HG03558 (cell line): ENCODE measurements around the gene SLC6A7.
"Not testable (repeated sequence)": the region's sequence is repeated elsewhere in the genome, so short reads cannot be mapped to it uniquely, and the experiment has no call there.

Experiments used
- ATAC-seq: cut with Tn5 transposase; IDR thresholded peaks from one replicate; pipeline ENCODE4 v1.9.1; 2021; ENCODE audit warnings: moderate number of reproducible peaks; ENCODE audit not compliant: unreplicated experiment; ENCODE audit errors: extremely low read depth

SLC6A7 gene

DNA sequence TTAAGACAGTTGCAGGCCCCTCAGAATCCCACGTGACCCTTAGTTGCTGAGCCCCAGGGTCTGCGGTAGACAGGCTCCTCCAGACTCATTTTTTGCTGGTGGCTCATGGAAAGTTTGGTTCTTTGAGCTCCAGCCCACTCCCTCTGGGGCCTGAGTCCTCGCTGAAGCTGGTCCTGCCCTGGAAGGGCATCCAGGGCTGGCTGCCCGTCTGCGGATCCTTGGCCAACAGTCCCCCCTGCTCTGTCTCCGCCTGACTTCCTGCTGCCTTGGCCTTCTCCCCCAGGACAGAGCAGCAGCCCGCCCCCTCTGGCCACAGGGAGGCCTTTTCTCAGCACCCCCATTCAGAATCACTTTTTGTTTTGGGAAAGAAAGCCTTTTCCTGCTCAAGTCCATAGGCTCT, 24.4 kb downstream of the SLC6A7 start:
- ATAC-seq = no peak

DNA sequence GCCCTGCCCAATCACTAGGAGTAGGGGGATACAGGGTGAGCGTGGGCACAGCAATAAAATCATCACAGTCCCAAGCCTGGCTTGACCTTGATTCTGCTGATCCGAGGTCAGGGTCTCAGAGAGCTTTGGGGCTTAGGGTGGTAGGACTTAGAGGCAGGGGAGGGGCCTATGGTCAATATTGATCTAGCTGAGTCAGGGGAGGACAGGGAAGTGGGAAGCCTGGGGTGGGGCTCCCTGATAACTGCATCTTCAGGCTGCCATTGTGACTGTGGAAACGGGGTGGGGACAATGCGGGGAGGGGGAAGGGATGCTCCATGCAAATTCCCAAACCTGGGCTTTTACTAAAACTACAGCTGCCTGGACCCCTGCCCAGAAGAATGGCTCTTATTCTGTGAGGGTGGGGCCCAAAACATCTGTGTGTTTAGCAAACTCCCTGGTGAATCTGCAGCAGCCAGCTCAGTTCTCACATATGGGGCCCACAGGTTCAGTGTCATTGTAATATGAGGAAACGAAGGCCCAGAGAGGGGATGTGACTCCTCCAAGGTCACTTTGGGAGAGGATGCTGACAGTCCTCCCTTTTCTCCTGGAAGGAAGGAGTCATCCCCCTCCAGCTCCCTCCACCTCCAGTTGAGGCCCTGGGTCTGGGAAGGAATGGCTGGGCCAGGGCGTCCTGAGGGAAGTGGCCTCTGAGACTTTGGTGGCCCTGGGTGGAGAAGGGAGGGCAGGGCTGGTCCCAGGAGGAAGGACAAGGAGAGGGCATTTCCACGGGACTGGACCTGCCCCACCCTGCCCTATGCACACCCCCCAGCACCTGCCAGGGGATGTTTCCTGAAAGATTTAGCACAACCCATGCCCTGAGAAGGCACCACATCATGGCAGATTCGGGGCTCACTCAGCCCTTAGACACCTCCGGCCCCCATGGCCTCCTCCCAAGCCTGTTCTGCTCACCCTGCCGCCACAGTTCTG, 26.4 kb downstream of the SLC6A7 start:
- no peak for ATAC-seq

DNA sequence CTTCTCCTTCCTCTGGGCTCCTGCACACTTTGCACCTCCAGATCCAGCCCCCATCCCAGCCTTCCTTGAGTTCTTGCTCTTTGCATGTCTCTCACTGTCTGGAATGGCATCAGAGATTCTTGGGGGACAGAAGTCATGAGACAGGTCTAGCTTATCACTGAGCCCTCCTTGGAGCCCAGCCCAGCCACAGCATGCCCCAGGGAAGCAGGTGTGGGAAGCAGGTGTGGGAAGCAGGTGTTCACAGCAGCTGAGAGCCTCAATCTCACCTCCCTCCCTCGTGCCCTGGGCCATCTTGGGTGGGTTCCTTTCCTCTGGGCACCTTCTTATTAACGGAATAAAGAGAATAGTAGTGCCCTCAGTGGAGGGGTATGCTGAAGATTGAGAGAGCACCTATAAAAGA, 27.2 kb downstream of the SLC6A7 start:
- no peak for ATAC-seq

DNA sequence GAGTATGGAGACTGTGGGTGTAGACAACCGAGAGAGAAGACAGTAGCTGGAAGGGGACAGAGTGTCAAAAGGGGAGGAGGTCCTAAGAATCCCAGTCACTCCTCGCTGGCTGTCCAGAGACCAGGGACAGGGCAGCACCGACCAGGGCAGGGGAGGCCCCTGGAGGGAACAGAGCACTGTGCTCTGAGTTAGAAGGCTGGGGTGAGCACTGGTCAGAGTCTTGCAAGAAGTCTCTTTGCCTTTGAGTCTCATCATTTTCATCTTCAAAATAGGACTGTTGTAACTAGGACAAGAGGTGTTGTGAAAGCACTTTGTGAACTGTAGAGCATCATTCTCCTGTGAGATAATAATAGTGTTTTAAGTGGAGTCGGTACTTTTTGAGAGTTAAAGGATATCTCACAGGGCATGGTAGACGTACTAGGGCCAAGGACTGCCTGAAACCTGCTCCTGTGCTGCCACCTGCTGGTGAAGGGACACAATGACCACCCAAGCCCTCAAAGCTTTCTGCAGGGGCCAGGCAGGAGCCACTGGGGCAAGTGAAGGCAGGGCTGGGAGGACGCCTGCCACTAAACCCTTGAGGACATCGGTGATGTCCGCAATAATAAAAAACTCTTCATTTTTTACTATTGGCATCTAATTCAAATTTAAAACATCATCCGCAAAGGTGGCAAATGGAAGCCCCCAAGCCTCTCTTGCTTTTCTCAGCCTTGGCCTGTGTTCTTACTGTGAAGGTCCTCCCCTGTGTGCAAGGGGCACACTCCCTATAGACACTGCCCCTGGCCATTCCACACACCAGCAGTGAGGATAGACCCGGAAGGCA, 28.2 kb downstream of the SLC6A7 start:
- ATAC-seq = no peak

DNA sequence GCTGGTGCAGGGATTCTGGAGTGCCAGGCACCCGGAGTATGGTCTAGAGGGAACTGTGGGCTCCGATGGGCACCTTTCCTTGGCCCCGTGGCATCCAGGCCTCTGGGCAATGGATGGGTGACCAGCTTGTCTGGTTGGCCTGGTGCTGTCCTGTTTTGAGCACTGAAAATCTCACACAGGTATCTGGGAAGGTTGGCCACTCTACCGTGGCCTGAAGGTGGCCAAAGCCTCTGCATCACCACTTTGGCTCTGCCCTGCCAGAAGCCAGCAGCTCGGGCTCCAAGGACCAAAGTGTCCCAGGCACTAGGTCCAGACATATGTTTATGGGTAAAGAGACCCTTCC, 28.8 kb downstream of the SLC6A7 start:
- ATAC-seq = no peak

DNA sequence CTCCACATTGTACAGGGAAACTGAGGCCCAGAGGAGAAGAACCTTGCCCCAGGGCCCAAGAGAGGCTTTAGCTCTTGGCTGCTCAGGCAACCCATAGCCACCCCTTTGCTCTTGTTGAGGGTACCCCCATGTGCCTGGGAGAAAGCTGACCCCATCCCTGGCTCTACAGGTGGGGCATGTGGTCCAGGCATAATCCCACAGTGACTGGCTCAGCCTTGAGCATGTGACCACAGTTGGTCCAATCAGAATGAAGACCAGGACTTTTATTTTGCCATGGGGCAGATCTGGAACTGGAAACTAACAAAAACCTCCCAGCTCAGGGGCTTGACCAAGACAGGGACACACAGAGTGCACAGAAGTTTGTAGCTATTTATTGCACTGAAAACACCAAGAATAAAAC, 29.3 kb downstream of the SLC6A7 start:
- no peak for ATAC-seq

DNA sequence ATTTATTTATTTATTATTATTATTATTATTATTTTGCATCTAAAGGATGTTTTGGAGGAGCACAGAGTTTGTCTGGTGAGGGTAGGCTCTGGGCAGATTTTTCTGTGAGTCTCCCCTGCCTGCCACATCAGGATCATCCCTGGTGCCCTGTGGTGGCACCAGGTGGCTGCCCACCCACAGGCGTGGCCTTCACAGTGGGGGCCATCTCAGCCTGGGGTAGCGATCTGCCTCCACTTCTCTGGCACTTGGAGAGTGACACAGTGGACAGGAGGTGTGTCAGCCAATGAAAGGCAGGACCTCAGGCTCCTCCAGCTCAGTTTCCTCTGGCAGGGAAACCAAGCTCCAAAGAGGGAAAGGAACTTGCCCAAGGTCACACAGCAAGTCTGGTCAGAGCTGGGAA, 30.0 kb downstream of the SLC6A7 start:
- no peak for ATAC-seq

DNA sequence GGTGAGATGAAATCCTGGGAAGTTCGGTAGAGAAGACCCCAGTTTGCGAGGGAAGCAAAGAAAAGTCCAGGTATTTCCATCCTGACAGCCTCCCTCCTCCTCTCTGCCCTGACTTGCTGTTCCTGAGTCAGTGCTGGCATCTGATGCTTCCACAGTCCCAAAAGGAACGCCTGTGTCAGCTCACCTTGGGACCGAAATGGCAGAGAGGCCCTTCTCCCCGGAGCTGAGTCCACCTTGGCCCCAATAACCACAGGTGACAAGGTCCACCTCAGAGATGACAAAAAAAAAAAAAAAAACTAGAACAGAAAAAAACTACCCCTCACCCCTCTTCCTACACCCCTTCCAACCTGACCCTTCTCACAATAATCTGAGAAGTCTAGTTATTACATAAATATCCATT, 31.6 kb downstream of the SLC6A7 start:
- no peak for ATAC-seq

DNA sequence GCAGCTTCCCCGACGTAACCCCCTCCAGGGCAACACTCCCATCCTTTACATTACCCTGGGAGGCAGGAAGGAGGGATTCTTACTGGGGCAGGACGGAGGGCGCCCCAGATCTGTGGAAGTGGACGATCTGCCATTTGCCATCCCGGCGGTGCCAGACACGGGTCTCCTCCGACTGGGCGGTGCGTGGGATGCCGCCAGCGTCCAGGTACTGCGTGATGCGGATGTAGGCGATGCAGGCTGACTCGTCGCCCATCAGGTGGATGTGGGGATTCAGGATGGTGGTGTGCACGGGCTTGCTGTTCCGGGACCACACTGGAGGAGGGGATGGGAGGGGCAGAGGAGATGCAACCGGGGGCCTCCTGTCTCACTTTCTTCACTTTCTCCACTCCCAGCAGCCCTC, 33.0 kb downstream of the SLC6A7 start:
- ATAC-seq = no peak

DNA sequence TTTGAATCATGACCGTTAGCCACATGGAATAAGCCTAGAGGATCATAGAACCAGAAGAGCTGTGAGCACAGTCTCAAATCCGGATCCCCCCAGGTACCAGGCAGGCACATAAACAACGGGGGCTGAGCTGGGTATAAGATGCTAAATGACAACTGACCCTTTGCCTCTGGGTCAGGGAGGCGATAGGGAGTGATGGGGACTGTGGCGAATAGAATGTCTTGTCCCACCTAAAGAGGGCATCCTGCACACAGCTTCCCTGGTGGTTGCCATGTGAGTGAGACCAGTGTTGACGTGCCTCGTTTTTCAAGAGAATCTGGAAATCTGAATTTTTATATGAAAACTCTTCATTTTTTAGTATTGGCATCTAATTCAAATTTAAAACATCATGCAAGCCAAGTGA, 33.6 kb downstream of the SLC6A7 start:
- ATAC-seq = no peak

DNA sequence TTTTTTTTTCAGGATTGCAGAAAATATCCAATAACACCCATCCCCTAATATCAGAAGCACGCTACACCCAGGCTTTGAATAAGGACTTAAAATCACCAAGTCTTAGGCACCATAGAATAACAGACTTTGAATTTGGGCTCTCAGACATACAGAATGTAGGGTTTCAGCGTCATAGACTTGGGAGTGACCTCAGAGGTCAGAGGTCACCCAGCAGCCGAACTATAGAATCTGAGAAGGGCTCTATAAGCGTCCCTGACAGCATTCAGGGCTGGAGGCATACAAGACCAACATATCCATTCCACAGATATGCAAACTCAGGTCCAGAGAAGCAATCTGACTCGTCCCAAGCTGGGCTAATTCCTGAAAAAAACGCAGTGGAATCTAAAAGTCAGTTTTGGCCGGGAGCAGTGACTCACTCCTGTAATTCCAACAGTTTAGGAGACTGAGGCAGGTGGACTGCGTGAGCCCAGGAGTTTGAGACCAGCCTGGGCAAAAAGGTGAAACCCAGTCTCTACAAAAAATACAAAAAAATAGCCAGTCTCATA, 34.7 kb downstream of the SLC6A7 start:
- ATAC-seq = no peak

DNA sequence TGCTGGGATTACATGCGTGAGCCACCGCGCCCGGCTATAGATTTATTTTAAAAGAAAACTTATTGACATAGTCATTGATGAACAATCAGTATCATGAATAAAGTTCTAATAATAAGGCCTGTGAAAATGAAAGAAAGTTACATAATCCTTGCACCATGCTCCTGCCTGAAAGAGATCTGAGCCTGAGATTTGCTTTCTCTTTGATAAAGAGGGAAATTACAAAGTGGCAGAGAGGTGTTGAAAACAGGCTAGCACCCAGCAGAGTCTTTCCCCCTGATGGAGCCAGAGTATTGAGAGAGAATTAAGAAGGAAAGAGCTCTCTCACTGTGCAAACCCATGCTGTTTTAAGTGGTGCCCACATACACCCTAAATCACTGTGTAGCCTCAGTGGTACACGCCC, 37.2 kb downstream of the SLC6A7 start:
- ATAC-seq = no peak

DNA sequence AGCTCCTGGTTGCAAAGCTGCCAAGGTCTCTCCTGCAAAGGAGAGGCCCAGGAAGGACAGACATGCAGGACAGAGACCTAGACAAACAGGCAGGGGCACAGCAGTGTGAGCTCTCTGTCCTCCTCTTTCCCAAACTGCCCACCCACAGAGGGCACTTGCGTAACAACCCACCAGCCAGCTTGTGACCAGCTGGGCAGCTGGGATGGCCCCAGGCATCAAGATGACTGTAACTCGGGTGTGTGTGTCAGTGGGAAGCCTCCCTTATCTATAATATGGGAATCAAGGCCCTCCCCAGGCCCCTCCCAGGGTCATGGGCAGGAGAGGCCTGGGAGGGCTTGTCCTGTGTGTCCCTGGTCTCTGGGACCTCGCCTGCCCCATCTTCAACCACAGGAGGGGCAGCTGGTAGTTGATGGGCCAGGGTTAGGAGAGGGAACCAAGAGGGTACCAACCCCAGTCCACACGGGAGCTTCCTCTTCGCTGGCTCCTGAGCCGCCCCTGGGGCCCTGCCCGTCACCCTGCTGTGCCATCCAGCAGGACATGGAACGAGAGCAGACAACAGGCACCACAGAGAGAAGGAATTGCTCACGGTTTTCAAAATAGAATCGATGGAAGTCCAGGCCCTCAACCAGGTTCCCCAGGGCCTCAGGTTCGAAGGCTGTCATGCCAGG, 37.9 kb downstream of the SLC6A7 start:
- no peak for ATAC-seq

DNA sequence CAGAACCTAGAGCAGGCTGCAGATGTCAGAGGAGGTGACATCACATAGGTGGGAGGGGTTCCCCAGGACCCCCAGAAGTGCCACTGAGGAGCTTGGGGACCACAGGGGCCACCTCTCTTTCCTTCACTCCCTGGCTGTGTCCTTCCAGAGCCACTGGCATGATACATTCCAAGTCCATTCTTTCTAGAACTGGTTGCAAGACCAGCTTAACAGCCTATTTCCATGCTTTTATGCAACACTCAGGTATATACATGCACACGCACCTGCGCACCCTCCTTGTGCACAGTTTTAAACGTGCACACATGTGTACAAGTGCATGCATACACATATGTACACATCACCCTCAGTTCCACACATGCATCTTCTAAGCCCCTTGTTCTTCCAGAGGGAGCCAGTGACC, 39.7 kb downstream of the SLC6A7 start:
- ATAC-seq = no peak

DNA sequence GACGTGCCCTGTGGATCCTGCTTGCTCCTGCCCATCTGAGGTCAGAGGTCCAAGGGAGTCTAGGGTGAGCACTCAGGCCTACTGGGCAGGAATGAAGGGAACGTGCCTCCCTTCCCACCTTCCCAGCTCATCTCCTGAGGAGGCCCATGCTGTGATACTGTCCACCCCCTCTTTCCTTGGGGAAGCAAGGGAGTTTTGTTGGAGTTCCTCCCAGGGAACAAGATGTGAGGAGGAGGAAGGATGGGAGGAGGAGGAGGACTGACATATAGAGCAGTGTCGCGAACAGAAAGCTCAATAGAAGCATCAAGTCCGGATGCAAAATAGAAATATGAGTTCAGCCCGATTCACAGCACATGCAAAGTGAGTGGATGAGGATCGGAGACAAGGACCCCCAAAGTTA, 41.0 kb downstream of the SLC6A7 start:
- ATAC-seq = no peak

DNA sequence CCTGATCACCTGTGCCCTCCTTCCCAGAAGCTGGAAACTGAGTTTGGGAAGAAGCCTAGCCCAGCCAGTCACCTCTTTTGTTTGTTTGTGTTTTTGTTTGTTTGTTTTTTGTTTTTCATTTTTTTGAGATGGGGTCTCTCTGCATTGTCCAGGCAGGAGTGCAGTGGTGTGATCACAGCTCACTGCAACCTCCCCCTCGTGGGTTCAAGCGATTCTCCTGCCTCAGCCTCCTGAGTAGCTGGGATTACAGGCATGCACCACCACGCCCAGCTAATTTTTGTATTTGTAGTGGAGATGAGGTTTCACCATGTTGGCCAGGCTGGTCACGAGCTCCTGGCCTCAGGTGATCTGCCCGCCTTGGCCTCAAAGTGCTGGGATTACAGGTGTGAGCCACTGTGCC, 43.8 kb downstream of the SLC6A7 start:
- not testable (repeated sequence) for ATAC-seq

DNA sequence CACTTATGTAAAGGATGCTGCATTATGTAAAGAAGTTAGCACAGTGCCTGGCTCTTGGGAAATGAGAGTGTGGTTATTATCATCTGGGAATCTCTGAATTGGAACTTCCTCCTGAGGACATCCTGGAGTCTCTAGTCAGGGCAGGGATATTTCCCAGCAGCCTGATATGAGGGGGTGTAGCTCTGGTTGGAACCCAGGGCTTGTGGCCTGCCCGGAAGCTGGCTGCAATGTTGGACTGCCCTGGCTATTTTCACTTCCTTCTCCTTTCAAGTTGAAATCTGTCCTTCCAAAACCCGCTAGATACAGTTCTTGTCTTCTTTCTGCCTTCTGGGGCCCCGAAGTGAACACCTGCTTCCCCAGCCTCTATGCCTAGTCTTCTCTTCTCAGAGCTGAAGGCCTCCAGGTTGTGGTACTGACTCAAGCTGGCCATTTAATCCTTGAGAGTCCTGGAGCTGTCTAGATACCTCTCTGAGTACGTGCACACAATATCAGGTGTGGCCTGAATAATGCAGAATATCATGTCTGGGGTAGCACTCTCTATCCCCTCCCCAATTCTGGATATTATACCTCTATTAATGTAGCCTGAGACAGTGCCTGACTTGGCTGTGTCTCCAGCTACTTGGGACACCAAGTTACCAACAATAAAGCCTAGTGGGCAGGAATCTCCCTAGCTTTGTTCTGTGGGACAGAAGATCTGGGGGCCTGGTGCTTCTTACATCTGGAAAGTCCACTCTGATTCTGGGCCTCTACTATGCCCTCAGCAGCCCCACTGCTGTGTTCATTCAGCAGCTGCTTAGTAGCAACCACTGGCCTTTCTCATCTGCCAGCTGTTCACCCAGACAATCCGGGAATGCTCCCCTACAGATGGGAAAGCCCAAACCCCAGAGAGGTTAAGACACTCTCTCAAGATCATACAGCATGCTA, 45.0 kb downstream of the SLC6A7 start:
- no peak for ATAC-seq

DNA sequence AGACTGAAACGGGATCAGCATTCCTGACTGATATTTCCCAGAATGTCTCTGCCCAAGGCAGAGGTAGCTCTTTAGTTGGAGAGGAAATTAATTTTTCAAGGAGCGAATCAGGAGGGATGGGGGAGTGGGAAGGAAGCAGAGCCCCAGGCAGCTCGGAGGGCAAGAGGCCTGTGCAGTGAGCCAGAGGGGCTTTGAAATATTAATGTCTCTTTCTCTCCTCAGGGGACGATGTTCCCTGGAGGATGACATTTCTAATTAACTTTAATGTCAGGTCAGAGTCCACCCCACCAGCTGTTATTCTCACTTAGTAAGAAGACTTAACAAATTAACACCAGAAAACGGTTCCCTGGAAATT, 45.6 kb downstream of the SLC6A7 start:
- no peak for ATAC-seq

DNA sequence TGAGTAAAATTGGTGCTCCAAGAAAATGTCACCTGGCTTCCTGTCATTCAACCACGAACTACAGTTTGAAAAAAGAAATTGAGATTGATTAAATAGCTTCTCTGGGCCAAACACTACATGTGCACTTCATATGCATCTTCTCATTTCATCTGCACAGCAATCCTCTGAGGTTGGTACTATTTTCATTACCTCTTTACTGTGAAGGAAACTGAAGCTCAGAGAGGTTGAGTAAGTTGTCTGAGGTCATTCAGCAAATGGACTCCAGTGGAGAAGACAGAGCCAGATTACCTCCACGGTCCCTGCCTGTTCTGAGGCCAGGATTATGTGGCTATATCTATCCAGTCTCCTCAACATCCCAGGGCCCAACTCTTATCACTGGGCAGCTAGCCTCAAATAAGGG, 46.5 kb downstream of the SLC6A7 start:
- no peak for ATAC-seq
